ENCODE results near the gene P4HB. TPM values are rescaled to one million over a fixed set of nuclear protein-coding genes. Genes with fewer than 3 reads are reported as not detected.
A peak's percentile ranks its signal among the peaks of the same experiment; 100 is the strongest.

Gene P4HB
- polyA plus RNA-seq, 3 donors from 2014 or later: 365 to 534 (median 475) TPM

DNA sequence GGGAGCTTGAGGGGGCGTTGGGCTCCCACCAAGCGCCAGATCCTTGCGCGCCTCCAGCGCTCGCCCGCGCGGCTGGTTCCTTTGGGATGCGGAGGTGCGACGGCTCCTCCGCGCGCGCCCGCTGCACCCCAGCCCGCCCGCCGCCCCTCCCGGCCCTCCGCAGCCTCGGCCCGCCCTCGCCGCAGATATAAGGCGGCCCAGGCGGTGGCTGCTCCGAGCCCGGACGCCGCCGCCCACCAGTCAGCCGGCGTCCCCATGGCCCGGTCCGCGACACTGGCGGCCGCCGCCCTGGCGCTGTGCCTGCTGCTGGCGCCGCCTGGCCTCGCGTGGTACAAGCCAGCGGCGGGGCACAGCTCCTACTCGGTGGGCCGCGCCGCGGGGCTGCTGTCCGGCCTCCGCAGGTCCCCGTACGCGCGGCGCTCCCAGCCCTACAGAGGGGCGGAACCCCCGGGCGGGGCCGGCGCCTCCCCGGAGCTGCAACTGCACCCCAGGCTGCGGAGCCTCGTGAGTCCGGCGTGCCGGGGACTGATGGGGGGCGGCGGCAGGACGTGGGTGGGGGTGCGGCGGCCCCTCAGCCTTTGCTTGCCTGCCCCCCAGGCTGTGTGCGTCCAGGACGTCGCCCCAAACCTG, 41.8 kb upstream of the P4HB start, which contains the start of gene NPB:
Gene NPB, plus strand, starts transcription at position 216 of the 630 bp plus-strand sequence. Its CDS starts 40 bp downstream, at position 256.
- peak in 2 of 3 donors; percentile 21 to 22 for DNase-seq
- Mint-ChIP-seq H3K4me3 (peak within 1 kb of the TSS in 3 of 5 donors; percentile 17 to 33 (median 29)), H3K36me3 (peaks cover 0 to 13% (median 8%) of the 10 kb centered on the region in 3 donors), H3K27ac (no peak within 1 kb of the TSS), H3K9me3 (no peaks in the 10 kb centered on the region), H3K27me3 (ENCODE audit: low read depth in 3 of 3) (peaks cover 0 to 3% (median 0%) of the 10 kb centered on the region in 3 donors), H3K4me1 (peaks cover 2 to 6% of the 10 kb centered on the region in 2 donors)

DNA sequence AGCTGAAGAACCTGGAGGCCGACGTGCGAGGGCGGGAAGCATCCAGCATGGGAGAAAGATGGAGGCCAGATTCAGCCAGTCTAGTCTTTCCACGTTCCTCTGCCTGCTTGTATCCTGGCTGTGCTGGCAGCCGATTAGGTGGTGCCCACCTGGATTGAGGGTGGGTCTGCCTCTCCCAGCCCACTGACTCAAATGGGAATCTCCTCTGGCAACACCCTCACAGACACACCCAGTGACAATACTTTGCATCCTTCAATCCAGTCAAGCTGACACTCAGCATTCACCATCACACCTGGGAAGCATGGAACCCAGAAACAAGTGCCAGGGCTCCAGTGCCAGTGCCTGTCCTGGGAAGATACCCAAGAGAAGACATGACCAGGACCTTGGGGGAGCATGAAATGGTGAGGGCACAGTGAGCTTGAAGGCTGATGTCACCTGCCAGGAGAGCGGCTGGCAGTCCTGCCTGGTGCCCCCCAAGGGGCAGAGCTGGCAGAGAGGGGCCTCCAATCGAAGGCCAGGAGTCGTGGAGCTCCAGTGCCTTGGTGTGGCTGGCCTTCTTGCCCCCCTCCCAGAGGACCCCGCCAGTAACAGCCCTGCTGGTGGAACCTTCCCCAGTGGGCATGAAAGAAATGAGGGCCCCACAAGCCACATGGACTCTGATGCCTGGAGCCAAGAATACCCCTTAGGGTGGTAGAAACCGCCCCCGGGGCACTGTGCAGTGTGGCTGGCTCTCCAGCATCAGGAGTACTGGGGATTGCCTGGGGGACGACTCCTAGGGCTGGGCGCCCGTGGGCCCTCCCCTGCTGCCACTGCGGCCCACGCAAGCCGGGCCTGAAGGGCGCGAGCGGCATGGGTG, 41.1 kb upstream of the P4HB start:
- Mint-ChIP-seq H3K4me1 (peaks cover 2 to 6% of the 10 kb centered on the region in 2 donors), H3K36me3 (peaks cover 0 to 13% (median 8%) of the 10 kb centered on the region in 3 donors), H3K27me3 (ENCODE audit: low read depth in 3 of 3) (peaks cover 0 to 3% (median 0%) of the 10 kb centered on the region in 3 donors), H3K27ac (no peak overlapping the region), H3K4me3 (peak overlapping the region in 4 of 5 donors; percentile 17 to 77 (median 54)), H3K9me3 (no peaks in the 10 kb centered on the region)
- DNase-seq: no peak

DNA sequence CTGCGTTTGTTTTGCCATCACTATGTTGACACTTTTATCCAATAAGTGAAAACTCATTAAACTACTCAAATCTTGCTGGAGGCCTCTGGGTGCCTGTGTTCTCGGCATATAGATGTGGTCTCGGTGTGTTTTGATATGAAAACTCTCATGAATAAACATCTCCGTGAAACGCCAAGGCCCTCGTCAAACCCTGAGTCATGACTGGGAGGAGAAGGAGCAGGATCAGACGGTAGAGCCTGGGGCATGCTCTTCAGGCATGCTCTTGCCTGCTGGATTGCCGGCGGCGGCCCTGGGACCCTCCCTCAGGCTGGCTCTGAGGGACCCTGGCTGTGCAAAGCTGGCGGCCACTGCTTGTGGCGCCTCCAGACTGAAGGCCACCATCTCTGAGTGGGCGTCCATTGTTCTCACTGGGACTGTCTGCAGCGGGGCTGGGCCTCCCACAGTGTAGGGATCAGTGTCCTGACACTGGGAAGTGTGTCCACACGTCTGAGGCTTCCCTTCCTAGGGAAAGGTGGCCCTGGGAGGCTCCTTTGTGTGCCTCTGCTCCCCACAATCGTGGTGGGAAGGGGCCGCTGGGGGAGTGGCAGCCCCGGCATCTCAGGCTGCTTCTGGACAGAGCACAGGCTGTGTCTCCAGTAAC, 40.0 kb upstream of the P4HB start:
- H3K4me3 Mint-ChIP-seq: no peak overlapping the region
- peaks cover 0 to 3% (median 0%) of the 10 kb centered on the region in 3 donors for H3K27me3 Mint-ChIP-seq (ENCODE audit: low read depth in 3 of 3)
- DNase-seq: no peak
- peaks cover 2 to 6% of the 10 kb centered on the region in 2 donors for H3K4me1 Mint-ChIP-seq
- H3K9me3 Mint-ChIP-seq: no peaks in the 10 kb centered on the region
- peaks cover 0 to 16% (median 8%) of the 10 kb centered on the region in 3 donors for H3K36me3 Mint-ChIP-seq
- no peak overlapping the region for H3K27ac Mint-ChIP-seq

DNA sequence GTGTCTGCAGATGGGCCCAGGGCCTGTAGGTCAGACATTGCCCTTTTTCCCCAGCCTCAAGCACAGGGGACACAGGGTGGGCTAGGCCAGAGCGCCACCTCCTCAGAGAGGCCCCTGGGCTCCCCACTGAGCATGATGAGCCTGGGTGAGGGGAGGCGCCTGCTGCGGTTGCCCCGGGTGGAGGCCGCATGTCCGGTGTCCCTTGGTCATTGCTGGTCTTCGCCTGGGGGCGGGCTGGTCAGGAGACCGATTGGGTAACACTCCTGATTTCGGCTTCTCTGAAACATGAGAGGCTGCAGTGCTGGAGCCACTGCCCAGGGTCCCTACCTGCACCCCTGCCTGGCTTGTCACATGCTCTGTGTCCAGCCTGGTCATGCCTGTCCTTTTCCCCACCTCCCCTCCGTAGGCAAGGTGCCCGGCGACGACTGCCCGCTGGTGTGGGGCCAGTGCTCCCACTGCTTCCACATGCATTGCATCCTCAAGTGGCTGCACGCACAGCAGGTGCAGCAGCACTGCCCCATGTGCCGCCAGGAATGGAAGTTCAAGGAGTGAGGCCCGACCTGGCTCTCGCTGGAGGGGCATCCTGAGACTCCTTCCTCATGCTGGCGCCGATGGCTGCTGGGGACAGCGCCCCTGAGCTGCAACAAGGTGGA, 39.3 kb upstream of the P4HB start:
- Mint-ChIP-seq H3K9me3 (no peaks in the 10 kb centered on the region), H3K4me3 (no peak overlapping the region), H3K27ac (no peak overlapping the region), H3K36me3 (peaks cover 0 to 18% (median 8%) of the 10 kb centered on the region in 3 donors), H3K27me3 (ENCODE audit: low read depth in 3 of 3) (peaks cover 0 to 3% (median 0%) of the 10 kb centered on the region in 3 donors), H3K4me1 (peaks cover 2 to 6% of the 10 kb centered on the region in 2 donors)
- DNase-seq: no peak

DNA sequence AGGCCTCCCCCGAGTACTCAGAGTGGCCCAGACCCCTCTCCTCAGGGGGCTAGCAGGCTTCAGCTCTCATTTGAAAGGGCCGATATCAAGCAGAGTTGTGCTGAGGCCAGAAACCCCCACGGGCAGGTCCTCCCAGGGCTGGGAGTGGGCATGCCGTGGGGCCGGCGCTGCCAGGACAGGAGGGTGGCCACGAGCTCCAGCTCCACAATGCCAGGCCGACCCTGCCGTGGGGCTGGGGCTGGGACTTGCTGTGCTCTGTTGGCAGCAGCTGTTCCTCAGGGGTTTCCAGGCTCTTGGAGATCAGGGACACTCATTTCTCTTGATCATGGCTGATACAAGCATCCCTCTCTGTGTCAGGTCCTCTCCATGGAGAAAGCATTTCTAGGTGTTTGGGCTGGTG, 38.5 kb upstream of the P4HB start:
- no peak for DNase-seq
- H3K4me3 Mint-ChIP-seq: no peak overlapping the region
- peaks cover 2 to 6% of the 10 kb centered on the region in 2 donors for H3K4me1 Mint-ChIP-seq
- H3K36me3 Mint-ChIP-seq: peaks cover 0 to 18% (median 8%) of the 10 kb centered on the region in 3 donors
- no peak overlapping the region for H3K27ac Mint-ChIP-seq
- H3K27me3 Mint-ChIP-seq (ENCODE audit: low read depth in 3 of 3): peaks cover 0 to 3% (median 0%) of the 10 kb centered on the region in 3 donors
- no peaks in the 10 kb centered on the region for H3K9me3 Mint-ChIP-seq

DNA sequence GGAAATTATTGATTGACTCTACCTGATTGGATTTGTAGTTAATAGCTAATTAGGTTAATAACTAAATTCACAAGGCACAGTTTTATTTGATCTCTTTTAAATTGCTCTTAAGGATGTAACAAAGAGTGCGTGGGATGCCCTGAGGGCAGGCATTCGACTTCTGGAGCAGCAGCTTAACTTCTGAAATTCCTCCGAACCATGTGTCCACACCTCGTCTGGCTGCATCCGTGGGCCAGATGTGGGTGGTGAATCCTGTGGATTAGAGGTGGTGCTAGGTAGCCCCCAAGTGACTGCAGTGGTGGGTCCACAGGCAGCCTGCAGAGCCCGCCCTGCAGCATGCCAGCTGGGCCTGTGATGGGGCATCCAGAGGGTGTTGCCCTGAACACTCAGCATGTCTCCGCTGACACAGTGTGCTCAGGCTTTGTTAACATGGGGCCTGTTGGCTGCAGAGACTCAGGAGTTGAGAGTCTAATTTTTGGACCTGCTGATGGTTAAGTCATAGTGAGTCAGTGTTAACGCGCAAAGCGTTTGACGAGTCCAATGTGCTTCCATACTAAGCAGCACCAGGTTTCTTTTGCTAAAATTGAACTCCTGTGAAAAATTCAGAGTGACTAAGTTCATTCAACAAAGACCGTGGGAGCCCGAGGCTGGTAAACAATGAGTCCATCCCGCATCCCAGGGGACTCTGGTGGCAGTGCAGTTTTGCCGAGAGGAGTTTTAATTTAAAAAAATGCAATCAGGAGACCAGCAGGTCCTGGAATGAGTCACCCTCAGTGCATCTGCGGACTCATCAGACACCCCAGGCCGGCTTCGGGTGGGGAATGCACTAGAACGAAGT, 37.9 kb upstream of the P4HB start:
- peaks cover 0 to 18% (median 8%) of the 10 kb centered on the region in 3 donors for H3K36me3 Mint-ChIP-seq
- H3K27me3 Mint-ChIP-seq (ENCODE audit: low read depth in 3 of 3): peaks cover 0 to 3% (median 0%) of the 10 kb centered on the region in 3 donors
- DNase-seq: no peak
- no peak overlapping the region for H3K4me3 Mint-ChIP-seq
- peaks cover 2 to 6% of the 10 kb centered on the region in 2 donors for H3K4me1 Mint-ChIP-seq
- no peaks in the 10 kb centered on the region for H3K9me3 Mint-ChIP-seq
- H3K27ac Mint-ChIP-seq: no peak overlapping the region

DNA sequence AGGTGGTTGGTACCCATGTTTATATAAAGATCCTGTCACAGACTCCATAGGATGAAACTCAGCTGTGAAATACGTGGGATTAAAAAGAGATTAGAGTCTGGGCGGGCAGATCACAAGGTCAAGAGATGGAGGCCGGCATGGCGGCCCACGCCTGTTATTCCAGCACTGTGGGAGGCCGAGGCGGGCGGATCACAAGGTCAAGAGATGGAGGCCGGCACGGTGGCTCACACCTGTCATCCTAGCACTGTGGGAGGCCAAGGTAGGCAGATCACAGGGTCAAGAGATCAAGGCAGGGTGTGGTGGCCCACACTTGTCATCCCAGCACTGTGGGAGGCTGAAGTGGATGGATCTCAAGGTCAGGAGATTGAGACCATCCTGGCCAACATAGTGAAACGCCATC, 35.1 kb upstream of the P4HB start:
- Mint-ChIP-seq H3K27me3 (ENCODE audit: low read depth in 3 of 3) (peaks cover 0 to 10% (median 6%) of the 10 kb centered on the region in 3 donors), H3K27ac (no peak overlapping the region), H3K9me3 (no peaks in the 10 kb centered on the region), H3K4me1 (peaks cover 1 to 6% of the 10 kb centered on the region in 2 donors), H3K4me3 (no peak overlapping the region), H3K36me3 (peaks cover 0 to 11% (median 4%) of the 10 kb centered on the region in 3 donors)
- no peak for DNase-seq

DNA sequence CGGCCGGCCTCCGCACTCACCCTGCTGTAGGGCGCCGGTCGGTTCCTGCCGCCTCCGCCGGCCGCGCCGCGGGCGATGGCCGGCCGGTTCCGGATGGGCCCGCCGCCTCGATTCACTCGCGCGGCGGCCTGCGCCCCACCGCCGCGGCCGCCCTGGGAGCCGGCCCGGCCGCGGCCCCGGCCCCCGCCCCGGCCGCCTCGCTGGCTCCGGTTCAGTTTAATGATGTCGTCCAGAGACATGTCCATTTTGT, 30.9 kb upstream of the P4HB start:
- H3K4me1 Mint-ChIP-seq: peaks cover 22 to 24% of the 10 kb centered on the region in 2 donors
- peak overlapping the region; percentile 90 to 97 (median 94) for H3K4me3 Mint-ChIP-seq
- H3K27ac Mint-ChIP-seq: peak overlapping the region; percentile 90 to 98 (median 96)
- H3K36me3 Mint-ChIP-seq: peaks cover 4 to 28% (median 14%) of the 10 kb centered on the region in 3 donors
- H3K9me3 Mint-ChIP-seq: no peaks in the 10 kb centered on the region
- DNase-seq: no peak
- peaks cover 0 to 14% (median 6%) of the 10 kb centered on the region in 3 donors for H3K27me3 Mint-ChIP-seq (ENCODE audit: low read depth in 3 of 3)

DNA sequence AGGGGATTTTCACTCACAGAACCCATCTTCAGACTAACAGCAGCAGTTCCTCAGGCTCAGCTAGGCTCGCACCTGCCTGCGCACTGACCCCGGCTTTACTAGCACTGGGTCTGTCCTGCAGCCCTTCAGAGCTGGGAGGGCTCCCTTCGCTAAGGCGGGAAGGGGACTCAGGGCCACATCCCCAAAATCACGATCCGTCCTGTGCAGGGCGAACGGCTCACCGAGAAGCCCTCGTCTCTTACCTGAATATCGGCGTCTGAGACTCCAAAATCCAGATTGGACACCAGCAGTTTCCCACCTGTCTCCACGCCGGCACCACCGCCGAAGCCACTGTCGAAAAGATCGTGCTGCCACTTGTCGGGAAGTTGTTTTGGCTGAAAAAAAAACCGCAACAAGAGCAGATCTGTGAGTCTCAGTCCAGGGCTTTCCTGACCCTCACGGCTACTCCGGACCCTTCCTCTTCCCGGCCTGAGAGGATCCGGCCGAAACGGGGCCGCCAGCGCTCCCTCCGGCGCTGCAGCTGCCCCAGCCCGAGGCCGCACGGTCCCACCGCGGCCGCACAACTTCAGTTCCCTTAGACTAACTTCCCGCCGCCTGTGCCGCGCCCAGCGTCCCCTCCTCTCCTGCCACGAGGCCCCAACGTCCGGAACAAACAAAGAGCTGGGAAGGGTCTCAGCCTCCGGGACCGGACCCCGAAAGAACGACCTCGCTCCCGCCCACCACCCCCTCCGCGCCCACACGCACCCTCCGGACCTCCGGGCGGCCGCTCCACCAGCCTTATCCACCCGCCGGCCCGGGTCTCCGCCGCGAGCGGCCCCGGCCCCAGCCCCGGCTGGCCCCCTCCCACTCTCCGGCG, 30.3 kb upstream of the P4HB start:
- Mint-ChIP-seq H3K9me3 (no peaks in the 10 kb centered on the region), H3K27me3 (ENCODE audit: low read depth in 3 of 3) (peaks cover 1 to 14% (median 6%) of the 10 kb centered on the region in 3 donors), H3K27ac (peak overlapping the region; percentile 79 to 97 (median 90)), H3K4me1 (peaks cover 22 to 24% of the 10 kb centered on the region in 2 donors), H3K4me3 (peak overlapping the region; percentile 80 to 87 (median 82)), H3K36me3 (peaks cover 4 to 30% (median 14%) of the 10 kb centered on the region in 3 donors)
- no peak for DNase-seq

DNA sequence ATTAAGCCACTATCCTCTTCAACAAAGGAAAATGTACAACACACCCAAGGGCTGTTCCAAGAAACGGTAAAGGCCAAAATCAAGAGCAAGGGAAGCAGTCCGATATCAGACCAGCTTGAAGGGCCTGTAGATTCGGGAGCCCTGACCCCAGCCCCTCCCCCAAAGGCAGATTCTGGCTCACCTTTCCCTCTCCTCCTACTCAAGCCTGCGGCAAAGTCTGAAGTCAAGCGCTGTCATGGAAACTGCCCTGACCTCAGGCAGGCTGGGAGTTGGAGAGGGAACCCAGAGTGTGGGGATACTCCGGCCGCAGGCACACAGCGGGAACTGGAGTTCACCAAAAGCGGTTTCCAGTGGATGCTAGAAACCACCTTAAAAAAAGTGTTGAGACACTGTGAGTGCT, 29.3 kb upstream of the P4HB start:
- peaks cover 4 to 30% (median 14%) of the 10 kb centered on the region in 3 donors for H3K36me3 Mint-ChIP-seq
- no peak for DNase-seq
- H3K4me3 Mint-ChIP-seq: peak overlapping the region; percentile 66 to 87 (median 82)
- H3K4me1 Mint-ChIP-seq: peaks cover 22 to 24% of the 10 kb centered on the region in 2 donors
- no peaks in the 10 kb centered on the region for H3K9me3 Mint-ChIP-seq
- peak overlapping the region; percentile 50 to 92 (median 86) for H3K27ac Mint-ChIP-seq
- H3K27me3 Mint-ChIP-seq (ENCODE audit: low read depth in 3 of 3): peaks cover 6 to 17% (median 6%) of the 10 kb centered on the region in 3 donors

DNA sequence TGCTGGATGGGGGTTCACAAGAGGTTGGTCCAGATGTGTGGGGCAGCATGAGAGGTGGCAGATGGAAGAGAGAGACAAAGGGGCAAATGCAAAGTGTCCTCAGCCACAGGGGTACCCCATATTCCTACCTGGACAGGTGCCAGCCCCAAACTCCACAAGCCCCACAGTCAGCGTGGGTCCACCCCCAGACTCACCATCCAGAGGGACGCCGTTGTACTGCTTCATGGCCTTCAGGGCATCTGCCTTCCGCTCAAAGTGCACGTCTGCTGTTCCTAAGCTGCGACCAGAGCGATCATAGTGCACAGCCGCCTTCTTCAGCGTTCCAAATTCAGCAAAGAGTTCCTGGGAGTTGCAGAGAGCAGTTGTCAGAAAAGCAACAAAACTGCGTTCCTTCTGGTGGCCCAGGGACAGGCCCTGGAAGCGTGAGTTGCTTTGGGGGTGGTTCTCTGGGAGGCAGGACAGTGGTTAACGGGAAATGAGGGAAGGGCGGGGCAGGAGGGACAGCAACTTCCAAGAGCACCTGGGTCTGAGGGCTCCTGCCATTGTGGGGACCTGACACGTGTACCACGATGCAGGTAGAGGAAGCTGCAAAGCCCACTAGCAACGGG, 28.8 kb upstream of the P4HB start:
- H3K4me1 Mint-ChIP-seq: peaks cover 22 to 24% of the 10 kb centered on the region in 2 donors
- peak overlapping the region in 5 of 6 donors; percentile 49 to 83 (median 57) for H3K27ac Mint-ChIP-seq
- peaks cover 4 to 30% (median 14%) of the 10 kb centered on the region in 3 donors for H3K36me3 Mint-ChIP-seq
- DNase-seq: no peak
- peak overlapping the region; percentile 58 to 85 (median 66) for H3K4me3 Mint-ChIP-seq
- peaks cover 6 to 17% (median 6%) of the 10 kb centered on the region in 3 donors for H3K27me3 Mint-ChIP-seq (ENCODE audit: low read depth in 3 of 3)
- H3K9me3 Mint-ChIP-seq: no peaks in the 10 kb centered on the region

Data from immature natural killer cell (primary cell).